Loucy (cell line): ENCODE measurements around the gene CDHR1.
"Not testable (repeated sequence)": the region's sequence is repeated elsewhere in the genome, so short reads cannot be mapped to it uniquely, and the experiment has no call there.

Experiments used
- EZH2phosphoT487 ChIP-seq: fragments of 200-600 bp; IDR thresholded peaks from 2 replicates; pipeline ENCODE4 v1.6.1; 2018; ENCODE audit warnings: antibody characterized with exemption, mild to moderate bottlenecking, moderate library complexity, borderline replicate concordance
- TF ChIP-seq, protein P1 (sequence below): fragments of 200-600 bp; sonication (generic); conservative IDR thresholded peaks from 2 replicates; pipeline ENCODE4 v1.5.1; 2014; ENCODE audit warnings: mild to moderate bottlenecking, antibody characterized with exemption, low read length

GRCh38 chr10:84167289-84167653 lies 27.1 kb upstream of the CDHR1 start:
- TF ChIP-seq, protein P1, sequence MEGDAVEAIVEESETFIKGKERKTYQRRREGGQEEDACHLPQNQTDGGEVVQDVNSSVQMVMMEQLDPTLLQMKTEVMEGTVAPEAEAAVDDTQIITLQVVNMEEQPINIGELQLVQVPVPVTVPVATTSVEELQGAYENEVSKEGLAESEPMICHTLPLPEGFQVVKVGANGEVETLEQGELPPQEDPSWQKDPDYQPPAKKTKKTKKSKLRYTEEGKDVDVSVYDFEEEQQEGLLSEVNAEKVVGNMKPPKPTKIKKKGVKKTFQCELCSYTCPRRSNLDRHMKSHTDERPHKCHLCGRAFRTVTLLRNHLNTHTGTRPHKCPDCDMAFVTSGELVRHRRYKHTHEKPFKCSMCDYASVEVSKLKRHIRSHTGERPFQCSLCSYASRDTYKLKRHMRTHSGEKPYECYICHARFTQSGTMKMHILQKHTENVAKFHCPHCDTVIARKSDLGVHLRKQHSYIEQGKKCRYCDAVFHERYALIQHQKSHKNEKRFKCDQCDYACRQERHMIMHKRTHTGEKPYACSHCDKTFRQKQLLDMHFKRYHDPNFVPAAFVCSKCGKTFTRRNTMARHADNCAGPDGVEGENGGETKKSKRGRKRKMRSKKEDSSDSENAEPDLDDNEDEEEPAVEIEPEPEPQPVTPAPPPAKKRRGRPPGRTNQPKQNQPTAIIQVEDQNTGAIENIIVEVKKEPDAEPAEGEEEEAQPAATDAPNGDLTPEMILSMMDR: not testable (repeated sequence)
- TF ChIP-seq EZH2phosphoT487: not testable (repeated sequence)
